ENCODE results near the gene FNDC5.

GRCh38 chr1:32919811-32920733, 49.4 kb upstream of the FNDC5 start:
- TF ChIP-seq, protein P1, sequence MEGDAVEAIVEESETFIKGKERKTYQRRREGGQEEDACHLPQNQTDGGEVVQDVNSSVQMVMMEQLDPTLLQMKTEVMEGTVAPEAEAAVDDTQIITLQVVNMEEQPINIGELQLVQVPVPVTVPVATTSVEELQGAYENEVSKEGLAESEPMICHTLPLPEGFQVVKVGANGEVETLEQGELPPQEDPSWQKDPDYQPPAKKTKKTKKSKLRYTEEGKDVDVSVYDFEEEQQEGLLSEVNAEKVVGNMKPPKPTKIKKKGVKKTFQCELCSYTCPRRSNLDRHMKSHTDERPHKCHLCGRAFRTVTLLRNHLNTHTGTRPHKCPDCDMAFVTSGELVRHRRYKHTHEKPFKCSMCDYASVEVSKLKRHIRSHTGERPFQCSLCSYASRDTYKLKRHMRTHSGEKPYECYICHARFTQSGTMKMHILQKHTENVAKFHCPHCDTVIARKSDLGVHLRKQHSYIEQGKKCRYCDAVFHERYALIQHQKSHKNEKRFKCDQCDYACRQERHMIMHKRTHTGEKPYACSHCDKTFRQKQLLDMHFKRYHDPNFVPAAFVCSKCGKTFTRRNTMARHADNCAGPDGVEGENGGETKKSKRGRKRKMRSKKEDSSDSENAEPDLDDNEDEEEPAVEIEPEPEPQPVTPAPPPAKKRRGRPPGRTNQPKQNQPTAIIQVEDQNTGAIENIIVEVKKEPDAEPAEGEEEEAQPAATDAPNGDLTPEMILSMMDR (IDR thresholded peaks at IDR 0.05), result no peak
- no peak for TF ChIP-seq POLR2A (IDR thresholded peaks at IDR 0.05)

Data from right lobe of liver (tissue), 4 donors.